ENCODE results near the gene TARS3. TPM values are rescaled to one million over a fixed set of nuclear protein-coding genes. Genes with fewer than 3 reads are reported as not detected.

TARS3 gene
- total and polyA plus RNA-seq, 12 donors: 8.1 to 42.5 (median 33.8) TPM

GRCh38 chr15:101669744-101670143 lies 54.5 kb downstream of the TARS3 start:
- ATAC-seq (no peak), DNase-seq (no peak)
- 94 to 96% methylated on average over 3 of the region's 3 CpGs for WGBS, 2 donors
- H3K4me3 ChIP-seq: no peak overlapping the region
- H3K27ac ChIP-seq: no peak overlapping the region
- peaks cover 0 to 6% (median 0%) of the 10 kb centered on the region in 9 donors for H3K4me1 ChIP-seq
- H3K27me3 ChIP-seq: no peaks in the 10 kb centered on the region
- intact Hi-C loops (cut with DNase I): no loop called here
- no peak for TF ChIP-seq CTCF (IDR thresholded peaks at IDR 0.05)
- peaks cover 0 to 12% (median 0%) of the 10 kb centered on the region in 11 donors for H3K9me3 ChIP-seq
- peaks cover 0 to 87% (median 15%) of the 10 kb centered on the region in 9 donors for H3K36me3 ChIP-seq

GRCh38 chr15:101667881-101668280 lies 56.4 kb downstream of the TARS3 start:
- ATAC-seq (no peak), DNase-seq (no peak)
- H3K4me1 ChIP-seq: peaks cover 0 to 6% (median 0%) of the 10 kb centered on the region in 9 donors
- H3K27me3 ChIP-seq: no peaks in the 10 kb centered on the region
- intact Hi-C loops (cut with DNase I): no loop called here
- H3K4me3 ChIP-seq: no peak overlapping the region
- 89 to 90% methylated on average over 1 of the region's 1 CpG for WGBS, 2 donors
- peaks cover 0 to 12% (median 0%) of the 10 kb centered on the region in 11 donors for H3K9me3 ChIP-seq
- no peak for TF ChIP-seq CTCF (IDR thresholded peaks at IDR 0.05)
- H3K36me3 ChIP-seq: peaks cover 0 to 74% (median 15%) of the 10 kb centered on the region in 9 donors
- no peak overlapping the region for H3K27ac ChIP-seq

- no peaks in the 10 kb centered on the region for H3K4me1 ChIP-seq
- peaks cover 0 to 65% (median 0%) of the 10 kb centered on the region in 9 donors for H3K36me3 ChIP-seq
- no peak for DNase-seq
- WGBS, 2 donors: 62 to 70% methylated on average over 9 of the region's 9 CpGs
- peaks cover 0 to 12% (median 0%) of the 10 kb centered on the region in 11 donors for H3K9me3 ChIP-seq
- no peaks in the 10 kb centered on the region for H3K27me3 ChIP-seq
- ATAC-seq: peak in 4 of 8 donors; percentile 41 to 62 (median 56)
- peak in 8 of 9 donors; percentile 8 to 45 (median 31) for TF ChIP-seq CTCF (IDR thresholded peaks at IDR 0.05)
- no peak overlapping the region for H3K27ac ChIP-seq
- intact Hi-C loops (cut with DNase I): no loop called here
- H3K4me3 ChIP-seq: no peak overlapping the region
Observed at GRCh38 chr15:101664303-101664913, 59.9 kb downstream of the TARS3 start.

GRCh38 chr15:101662203-101662602 lies 62.1 kb downstream of the TARS3 start:
- H3K36me3 ChIP-seq: peaks cover 0 to 48% (median 0%) of the 10 kb centered on the region in 9 donors
- no peaks in the 10 kb centered on the region for H3K27me3 ChIP-seq
- DNase-seq: no peak
- peaks cover 0 to 18% (median 12%) of the 10 kb centered on the region in 9 donors for H3K4me1 ChIP-seq
- intact Hi-C loops (cut with DNase I): no loop called here
- H3K27ac ChIP-seq: no peak overlapping the region
- H3K4me3 ChIP-seq: no peak overlapping the region
- no peak for ATAC-seq
- peaks cover 0 to 6% (median 0%) of the 10 kb centered on the region in 11 donors for H3K9me3 ChIP-seq
- no peak for TF ChIP-seq CTCF (IDR thresholded peaks at IDR 0.05)
- WGBS, 2 donors: 99 to 100% methylated on average over 1 of the region's 1 CpG
